LNCAP (cell line): ENCODE data around the gene DXO.

ENCODE experiments used
- CTCF ChIP-seq: fragments of 450-650 bp; IDR thresholded peaks from 2 replicates; pipeline ENCODE4 v1.5.1; 2017; ENCODE audit warnings: mild to moderate bottlenecking

DXO gene

GRCh38 chr6:31966997-31967925, 4.7 kb downstream of the DXO start:
- no peak for TF ChIP-seq CTCF

GRCh38 chr6:31966506-31966905, 5.4 kb downstream of the DXO start:
- no peak for TF ChIP-seq CTCF

- TF ChIP-seq CTCF, result no peak
These were observed 6.2 kb downstream of the DXO start for GRCh38 chr6:31965700-31966099.

- TF ChIP-seq CTCF, result no peak
These were observed 8.0 kb downstream of the DXO start for GRCh38 chr6:31963921-31964320.

GRCh38 chr6:31961616-31962015, 10.3 kb downstream of the DXO start:
- TF ChIP-seq CTCF, result no peak

- TF ChIP-seq CTCF, result no peak
These were observed 12.9 kb downstream of the DXO start, which contains the start of the genes NELFE and SKIC2 for GRCh38 chr6:31958741-31959739. Gene NELFE, minus strand, starts transcription at chr6:31958971. Its CDS starts 525 bp downstream, at chr6:31958446. Gene SKIC2, plus strand, starts transcription at chr6:31959175. Its CDS starts 18 bp downstream, at chr6:31959193.

GRCh38 chr6:31958412-31958740, 13.6 kb downstream of the DXO start:
- no peak for TF ChIP-seq CTCF
